Measurements from ENCODE around the gene HCAR3.
"Not testable (repeated sequence)": the region's sequence is repeated elsewhere in the genome, so short reads cannot be mapped to it uniquely, and the experiment has no call there.

HCAR3 gene

DNA sequence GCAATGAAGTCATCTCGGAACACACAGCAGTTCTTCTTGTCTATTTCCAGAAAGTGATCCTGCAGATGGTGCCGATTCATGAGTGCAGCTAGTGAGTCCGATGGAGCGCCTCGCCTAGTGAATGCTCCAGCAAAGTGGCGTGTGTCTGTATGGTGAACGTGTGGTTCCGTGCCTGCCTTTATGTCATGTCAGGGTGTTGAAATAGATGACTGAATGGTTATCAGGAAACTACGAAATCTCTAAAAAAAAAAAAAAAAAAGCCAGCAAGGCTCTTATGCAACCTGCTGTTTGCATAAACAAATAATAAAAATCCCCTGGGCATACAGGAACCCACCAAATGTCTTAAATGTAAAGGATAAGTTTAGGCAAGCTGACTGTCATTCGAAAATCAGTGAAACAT, at the start of gene HCAR3:
Gene HCAR3, minus strand, starts transcription at position 154 of the 400 bp plus-strand sequence. Its CDS starts 74 bp downstream, at position 80.
- H3K36me3 Mint-ChIP-seq; H3K4me3 Mint-ChIP-seq; H3K27ac Mint-ChIP-seq; ATAC-seq (replicated peaks); H3K27me3 Mint-ChIP-seq; H3K9me3 Mint-ChIP-seq; DNase-seq: not testable (repeated sequence)
- peaks cover 10 to 17% of the 10 kb centered on the region in 2 donors for H3K4me1 Mint-ChIP-seq

DNA sequence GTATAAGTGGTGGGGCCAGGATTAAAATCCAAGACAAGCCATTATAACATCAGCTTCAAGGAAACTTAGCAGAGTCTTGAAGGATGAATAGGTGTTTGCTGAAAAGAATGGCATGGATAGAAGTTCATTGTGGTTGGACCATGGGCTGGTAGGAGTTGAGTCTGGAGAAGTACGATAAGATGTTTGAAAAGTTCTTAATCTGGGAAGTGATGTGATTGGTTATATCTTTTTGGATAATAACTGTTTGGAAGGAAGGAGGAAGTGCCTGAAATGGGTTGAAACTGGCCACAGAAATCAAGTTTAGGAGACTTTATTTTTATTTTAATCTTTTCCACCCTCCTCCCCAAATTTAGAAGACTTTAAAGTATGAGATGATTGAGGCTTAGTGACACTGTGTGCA, 41.0 kb upstream of the HCAR3 start:
- Mint-ChIP-seq H3K36me3 (peaks cover 41 to 48% of the 10 kb centered on the region in 2 donors), H3K27ac (no peak overlapping the region), H3K4me1 (peaks cover 27 to 49% of the 10 kb centered on the region in 2 donors), H3K27me3 (no peaks in the 10 kb centered on the region), H3K9me3 (no peaks in the 10 kb centered on the region), H3K4me3 (no peak overlapping the region)
- DNase-seq (no peak), ATAC-seq (replicated peaks) (no peak)

DNA sequence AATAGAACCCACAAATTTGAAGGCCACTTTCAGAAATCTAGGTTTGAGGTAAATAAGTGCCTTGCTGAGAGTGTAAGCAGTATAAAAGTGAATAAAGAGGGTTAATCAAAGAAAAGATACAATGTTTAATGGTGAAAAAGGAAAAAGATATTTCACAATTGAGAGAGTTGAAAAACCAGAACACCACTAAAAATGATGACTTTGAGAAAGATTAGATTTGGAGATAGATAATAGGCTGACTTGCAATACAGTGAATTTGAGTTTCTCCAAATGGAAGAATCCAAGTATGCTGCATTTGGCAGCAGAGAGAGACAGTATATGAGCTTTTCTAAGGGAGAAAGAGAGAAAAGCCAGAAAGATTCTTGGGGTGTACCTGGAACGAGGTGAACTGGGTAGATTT, 38.2 kb upstream of the HCAR3 start:
- ATAC-seq (replicated peaks): no peak

DNA sequence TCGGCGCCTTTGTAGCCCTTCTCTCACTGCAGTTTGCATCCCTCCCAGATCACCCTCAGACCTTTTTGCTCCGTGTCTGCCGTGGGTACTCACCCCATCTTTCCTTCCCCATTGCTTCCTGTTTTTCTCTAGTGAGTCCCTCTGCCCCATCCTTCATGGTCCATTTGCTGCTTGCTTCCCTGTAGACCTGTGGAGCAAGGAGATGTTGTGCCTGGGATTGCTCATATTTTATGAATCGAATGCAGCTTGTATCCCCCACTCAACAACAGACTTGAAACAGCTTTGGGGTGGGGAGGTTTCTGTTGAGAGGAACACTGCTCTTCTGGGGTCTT, 36.7 kb upstream of the HCAR3 start:
- no peaks in the 10 kb centered on the region for H3K27me3 Mint-ChIP-seq
- H3K27ac Mint-ChIP-seq: peak overlapping the region; percentile 98
- peak overlapping the region; percentile 93 to 99 for H3K4me3 Mint-ChIP-seq
- DNase-seq (no peak), ATAC-seq (replicated peaks) (peak; percentile 6 to 17)
- peaks cover 35 to 44% of the 10 kb centered on the region in 2 donors for H3K36me3 Mint-ChIP-seq
- no peaks in the 10 kb centered on the region for H3K9me3 Mint-ChIP-seq
- H3K4me1 Mint-ChIP-seq: peaks cover 39 to 63% of the 10 kb centered on the region in 2 donors

More for the DNA sequence above, 38.2 kb upstream of the HCAR3 start:
- Mint-ChIP-seq H3K4me1 (peaks cover 39 to 63% of the 10 kb centered on the region in 2 donors), H3K27ac (peak overlapping the region; percentile 76), H3K9me3 (no peaks in the 10 kb centered on the region), H3K4me3 (no peak overlapping the region), H3K27me3 (no peaks in the 10 kb centered on the region), H3K36me3 (peaks cover 41 to 44% of the 10 kb centered on the region in 2 donors)
- DNase-seq: no peak

DNA sequence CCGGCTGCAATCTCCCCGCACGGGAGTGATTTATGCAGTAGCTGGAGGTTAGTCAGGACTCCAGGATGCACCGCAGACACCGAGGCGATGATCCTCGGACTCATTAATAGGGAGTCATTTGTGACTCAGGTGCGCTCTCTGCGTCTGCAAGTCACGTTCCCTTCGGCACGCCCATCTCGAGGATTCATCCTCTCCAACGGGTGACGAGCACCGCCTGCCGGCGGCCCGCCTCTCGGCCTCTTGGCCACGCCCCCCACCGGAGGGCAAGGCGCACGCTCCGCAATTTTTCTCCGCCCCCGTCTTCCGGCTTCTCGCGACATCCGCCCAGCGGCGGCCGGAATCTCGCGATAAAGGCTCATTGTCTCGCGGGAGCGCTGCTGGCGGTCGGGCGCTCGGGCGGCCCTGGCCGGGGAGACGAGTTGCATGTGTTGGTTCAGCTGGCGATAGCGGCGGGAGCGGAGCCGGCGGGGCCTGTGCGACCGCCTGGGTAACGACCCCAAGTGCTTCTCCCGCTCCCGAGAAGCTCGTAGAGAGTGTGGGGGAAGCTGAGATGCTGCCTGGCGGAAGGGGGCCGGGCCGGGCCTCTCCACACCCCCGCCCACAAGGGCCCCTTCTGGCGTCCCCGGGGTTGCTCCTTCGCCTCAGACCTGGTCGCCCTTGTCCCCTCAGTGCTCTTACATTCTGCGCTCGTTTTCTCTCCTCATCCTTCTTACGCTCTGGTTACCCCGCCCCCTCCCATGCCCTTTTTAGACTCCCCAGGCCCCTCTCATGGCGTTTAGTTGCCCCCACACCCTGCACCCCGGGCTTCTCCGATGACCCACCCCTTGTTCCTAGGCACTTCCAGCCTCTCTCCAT, 36.1 kb upstream of the HCAR3 start, which contains the start of gene DENR:
Gene DENR, plus strand, starts transcription at position 361 of the 855 bp plus-strand sequence. CDS start 878 bp downstream, outside the sequence.
- Mint-ChIP-seq H3K4me1 (peaks cover 39 to 59% of the 10 kb centered on the region in 2 donors), H3K27me3 (no peaks in the 10 kb centered on the region), H3K27ac (peak within 1 kb of the TSS; percentile 98), H3K9me3 (no peaks in the 10 kb centered on the region), H3K36me3 (peaks cover 29 to 42% of the 10 kb centered on the region in 2 donors), H3K4me3 (peak within 1 kb of the TSS; percentile 93 to 99)
- peak; percentile 89 to 96 for ATAC-seq (replicated peaks)
- DNase-seq: peak; percentile 99

DNA sequence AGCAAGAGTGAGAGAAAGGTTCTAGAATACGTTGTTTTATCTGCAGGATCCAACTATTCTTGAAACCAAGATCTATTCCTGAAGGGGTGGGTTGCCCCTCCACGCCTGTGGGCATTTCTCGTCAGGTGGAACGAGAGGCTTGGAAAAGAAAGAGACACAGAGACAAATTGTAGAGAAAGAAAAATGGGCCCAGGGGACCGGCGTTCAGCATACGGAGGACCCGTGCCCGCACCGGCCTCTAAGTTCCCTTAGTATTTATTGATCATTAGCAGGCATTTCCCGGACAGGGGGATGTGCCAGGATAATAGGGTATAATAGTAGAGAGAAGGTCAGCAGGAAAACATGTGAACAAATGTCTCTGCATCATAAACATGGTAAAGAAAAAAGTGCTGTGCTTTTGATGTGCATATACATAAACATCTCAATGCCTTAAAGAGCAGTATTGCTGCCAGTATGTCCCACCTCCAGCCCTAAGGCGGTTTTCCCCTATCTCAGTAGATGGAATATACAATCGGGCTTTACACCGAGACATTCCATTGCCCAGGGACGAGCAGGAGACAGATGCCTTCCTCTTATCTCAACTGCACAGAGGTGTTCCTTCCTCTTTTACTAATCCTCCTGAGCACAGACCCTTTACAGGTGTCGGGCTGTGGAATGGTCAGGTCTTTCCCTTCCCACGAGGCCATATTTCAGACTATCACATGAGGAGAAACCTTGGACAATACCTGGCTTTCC, 34.3 kb upstream of the HCAR3 start:
- not testable (repeated sequence) for DNase-seq; H3K9me3 Mint-ChIP-seq; ATAC-seq (replicated peaks); H3K27me3 Mint-ChIP-seq; H3K27ac Mint-ChIP-seq; H3K4me3 Mint-ChIP-seq
- peaks cover 29 to 46% of the 10 kb centered on the region in 2 donors for H3K4me1 Mint-ChIP-seq
- peaks cover 18 to 24% of the 10 kb centered on the region in 2 donors for H3K36me3 Mint-ChIP-seq

DNA sequence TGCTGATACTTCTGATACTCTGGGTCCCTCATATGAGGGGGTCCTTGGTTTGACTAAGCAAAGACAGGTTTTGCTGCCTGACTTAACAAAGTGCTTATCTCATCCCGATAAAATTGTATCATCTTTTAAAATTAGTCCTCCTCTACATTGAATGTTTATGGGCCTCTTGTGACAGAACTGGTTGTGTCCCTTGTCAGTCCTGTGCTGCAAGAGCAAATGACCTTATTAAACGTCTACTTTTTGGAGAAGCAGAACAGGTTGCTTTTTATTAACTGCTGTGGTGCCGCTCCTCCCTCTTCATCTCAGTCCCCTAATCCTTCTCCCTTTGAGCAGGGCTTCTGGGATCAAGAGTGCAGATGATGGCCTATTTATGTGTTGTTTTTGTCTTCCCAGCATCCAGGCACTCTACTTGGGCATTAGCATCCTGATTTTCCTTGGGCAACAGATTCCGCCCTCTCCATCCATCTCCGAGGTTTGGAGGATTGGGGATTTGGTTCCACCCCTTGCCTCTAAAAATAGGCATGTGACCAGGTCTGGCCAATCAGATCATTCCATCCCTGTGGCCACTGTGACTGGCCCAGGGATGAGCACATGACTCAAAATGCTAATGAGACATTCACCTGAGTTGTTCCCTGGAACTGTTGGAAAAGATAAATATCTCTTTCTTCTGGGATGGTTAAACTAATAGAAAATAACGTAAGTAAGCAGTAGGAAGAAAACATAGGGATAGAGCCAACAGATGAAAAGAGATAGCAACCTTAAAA, 33.1 kb upstream of the HCAR3 start:
- Mint-ChIP-seq H3K4me3 (no peak overlapping the region), H3K4me1 (peaks cover 26 to 38% of the 10 kb centered on the region in 2 donors), H3K9me3 (no peaks in the 10 kb centered on the region), H3K27ac (no peak overlapping the region), H3K27me3 (no peaks in the 10 kb centered on the region), H3K36me3 (peaks cover 10 to 16% of the 10 kb centered on the region in 2 donors)
- ATAC-seq (replicated peaks) (no peak), DNase-seq (no peak)

DNA sequence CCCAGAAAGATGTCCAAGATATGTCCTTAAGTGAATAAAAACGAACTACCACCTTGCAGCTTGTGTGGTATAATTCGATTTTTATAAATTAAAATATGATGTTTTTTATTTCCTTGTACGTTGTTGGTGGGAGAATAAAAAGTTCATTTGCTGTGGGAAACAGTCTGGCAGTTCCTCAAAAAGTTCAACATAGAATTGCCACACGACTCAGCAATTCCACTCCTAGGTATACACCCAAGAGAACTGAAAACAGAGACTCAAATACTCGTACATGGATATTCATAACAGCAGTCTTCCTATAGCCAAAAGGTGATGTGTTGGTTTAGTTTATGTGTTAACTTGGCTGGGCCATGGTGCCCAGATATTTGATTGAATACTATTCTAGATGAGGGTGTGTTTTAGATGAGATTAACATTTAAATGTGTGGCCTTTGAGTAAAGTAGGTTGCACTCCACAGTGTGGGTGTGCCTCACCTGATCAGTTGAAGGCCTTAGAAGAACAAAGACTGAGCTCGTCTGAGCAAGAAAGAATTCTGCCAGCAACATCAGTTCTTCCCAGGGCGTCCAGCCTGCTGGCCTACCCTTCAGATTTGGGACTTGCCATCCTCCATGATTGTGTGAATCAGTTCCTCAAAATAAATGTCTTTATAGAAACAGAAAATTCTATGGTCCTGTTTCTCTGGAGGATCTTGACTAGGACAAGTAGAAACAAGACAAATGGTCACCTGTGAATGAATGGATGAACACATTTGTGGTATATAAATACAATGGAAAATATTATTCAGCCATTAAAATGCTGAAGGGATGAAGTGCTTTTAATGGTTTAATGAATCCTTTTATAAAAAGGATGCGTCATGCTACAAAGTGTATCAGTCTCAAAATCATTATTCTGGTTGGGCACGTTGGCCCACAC, 30.9 kb upstream of the HCAR3 start:
- H3K27ac Mint-ChIP-seq: no peak overlapping the region
- no peaks in the 10 kb centered on the region for H3K9me3 Mint-ChIP-seq

DNA sequence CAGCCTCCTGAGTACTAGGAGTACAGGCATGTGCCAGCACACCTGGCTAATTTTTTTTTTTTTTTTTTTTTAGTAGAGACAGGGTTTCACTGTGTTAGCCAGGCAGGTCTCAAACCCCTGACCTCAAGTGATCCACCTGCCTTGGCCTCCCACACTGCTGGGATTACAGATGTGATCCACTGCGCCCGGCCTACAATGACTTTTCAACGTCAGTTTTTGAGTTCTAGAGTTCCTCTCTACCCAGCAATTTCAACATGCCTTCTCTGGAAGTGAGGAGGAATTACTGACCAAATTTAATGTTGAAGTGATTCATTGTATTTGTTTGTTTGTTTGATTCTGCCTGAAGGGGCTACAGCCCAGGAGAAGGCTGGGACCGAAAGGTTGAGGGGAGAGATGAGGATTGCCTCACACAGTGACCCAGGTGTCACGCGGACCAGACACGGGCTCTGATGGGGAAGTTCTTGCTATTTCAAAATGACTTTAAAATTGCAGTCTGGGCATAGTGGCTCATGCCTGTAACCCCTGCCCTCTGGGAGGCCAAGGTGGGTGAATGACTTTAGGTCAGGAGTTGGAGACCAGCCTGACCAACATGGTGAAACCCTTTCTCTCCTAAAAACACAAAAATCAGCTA, 27.4 kb upstream of the HCAR3 start:
- Mint-ChIP-seq H3K27ac (no peak overlapping the region), H3K36me3 (no peaks in the 10 kb centered on the region), H3K27me3 (no peaks in the 10 kb centered on the region), H3K9me3 (no peaks in the 10 kb centered on the region), H3K4me3 (no peak overlapping the region), H3K4me1 (peaks cover 2 to 5% of the 10 kb centered on the region in 2 donors)
- ATAC-seq (replicated peaks) (no peak), DNase-seq (no peak)

More for the DNA sequence above, 30.9 kb upstream of the HCAR3 start:
- H3K4me3 Mint-ChIP-seq: no peak overlapping the region
- DNase-seq: no peak
- H3K27me3 Mint-ChIP-seq: no peaks in the 10 kb centered on the region
- ATAC-seq (replicated peaks): peak; percentile 33 to 36
- no peaks in the 10 kb centered on the region for H3K36me3 Mint-ChIP-seq
- peaks cover 14 to 19% of the 10 kb centered on the region in 2 donors for H3K4me1 Mint-ChIP-seq

DNA sequence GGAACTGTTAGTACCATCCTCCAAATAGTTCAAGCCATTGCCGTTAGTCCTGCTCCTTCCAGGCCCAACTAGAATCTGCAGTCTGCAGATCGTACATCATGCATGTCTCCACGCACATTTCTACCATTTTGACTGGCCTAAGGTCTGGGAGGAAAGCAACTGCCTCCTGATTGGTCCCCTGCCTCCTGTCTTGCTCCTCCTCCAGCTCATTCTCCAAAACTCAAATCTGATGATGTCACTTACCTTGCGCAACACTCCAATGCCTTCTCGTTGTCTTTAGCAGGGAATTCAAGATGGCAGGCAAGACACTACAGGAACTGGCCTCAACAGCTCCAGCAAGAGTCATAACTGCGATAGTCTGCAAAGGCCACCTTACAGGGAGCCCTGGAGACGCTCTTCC, 23.7 kb upstream of the HCAR3 start:
- no peak overlapping the region for H3K4me3 Mint-ChIP-seq
- no peaks in the 10 kb centered on the region for H3K27me3 Mint-ChIP-seq
- DNase-seq (no peak), ATAC-seq (replicated peaks) (no peak)
- H3K4me1 Mint-ChIP-seq: no peaks in the 10 kb centered on the region
- H3K27ac Mint-ChIP-seq: no peak overlapping the region
- no peaks in the 10 kb centered on the region for H3K36me3 Mint-ChIP-seq
- H3K9me3 Mint-ChIP-seq: peaks cover 0 to 2% of the 10 kb centered on the region in 2 donors

DNA sequence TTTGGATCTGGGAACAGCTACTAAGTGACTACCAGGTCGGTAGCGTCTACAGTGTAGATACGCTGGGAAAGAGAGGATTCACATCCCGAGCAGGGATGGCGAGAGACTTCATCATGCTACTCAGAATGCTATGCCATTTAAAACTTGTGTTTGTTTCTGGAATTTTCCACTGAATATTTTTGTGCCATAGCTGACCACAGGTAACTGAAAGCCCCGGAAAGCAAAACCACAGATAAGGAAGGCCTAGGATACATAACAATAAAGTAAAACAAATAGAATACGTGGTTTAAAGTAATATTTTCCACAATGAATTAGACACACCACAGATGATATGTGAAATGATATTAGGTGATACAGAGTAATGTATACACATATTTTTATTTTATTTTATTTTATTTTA, 22.0 kb upstream of the HCAR3 start:
- Mint-ChIP-seq H3K27me3 (no peaks in the 10 kb centered on the region), H3K4me3 (no peak overlapping the region)

DNA sequence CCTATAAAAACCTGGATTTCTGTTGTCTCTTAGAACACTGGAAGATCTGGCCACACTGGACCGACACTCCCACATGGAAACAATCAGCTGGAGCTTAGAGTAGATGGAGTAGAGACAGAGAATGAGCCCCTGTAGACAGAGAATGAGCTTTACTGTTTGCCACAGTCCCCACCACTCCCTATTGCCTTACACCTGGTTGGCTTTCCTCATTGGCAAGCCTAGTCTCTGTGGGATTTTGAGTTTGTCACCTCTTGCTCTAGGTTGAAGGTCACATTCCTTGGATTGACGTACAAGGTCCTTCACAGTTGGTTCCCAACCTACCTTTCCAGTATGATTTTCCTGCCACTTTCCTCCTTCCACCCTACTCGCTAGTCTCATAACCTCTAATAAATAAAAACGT, 16.0 kb upstream of the HCAR3 start:
- DNase-seq (no peak), ATAC-seq (replicated peaks) (no peak)
- peaks cover 28 to 32% of the 10 kb centered on the region in 2 donors for H3K4me1 Mint-ChIP-seq
- H3K27me3 Mint-ChIP-seq: no peaks in the 10 kb centered on the region
- peak overlapping the region in 1 of 2 donors; percentile 1 for H3K4me3 Mint-ChIP-seq
- H3K9me3 Mint-ChIP-seq: peaks cover 2 to 5% of the 10 kb centered on the region in 2 donors
- H3K36me3 Mint-ChIP-seq: peaks cover 0 to 3% of the 10 kb centered on the region in 2 donors
- peak overlapping the region; percentile 85 for H3K27ac Mint-ChIP-seq

More for the DNA sequence above, 22.0 kb upstream of the HCAR3 start:
- ATAC-seq (replicated peaks) (no peak), DNase-seq (no peak)
- H3K27ac Mint-ChIP-seq: no peak overlapping the region
- H3K4me1 Mint-ChIP-seq: peaks cover 7 to 9% of the 10 kb centered on the region in 2 donors
- H3K36me3 Mint-ChIP-seq: no peaks in the 10 kb centered on the region
- peaks cover 0 to 2% of the 10 kb centered on the region in 2 donors for H3K9me3 Mint-ChIP-seq

DNA sequence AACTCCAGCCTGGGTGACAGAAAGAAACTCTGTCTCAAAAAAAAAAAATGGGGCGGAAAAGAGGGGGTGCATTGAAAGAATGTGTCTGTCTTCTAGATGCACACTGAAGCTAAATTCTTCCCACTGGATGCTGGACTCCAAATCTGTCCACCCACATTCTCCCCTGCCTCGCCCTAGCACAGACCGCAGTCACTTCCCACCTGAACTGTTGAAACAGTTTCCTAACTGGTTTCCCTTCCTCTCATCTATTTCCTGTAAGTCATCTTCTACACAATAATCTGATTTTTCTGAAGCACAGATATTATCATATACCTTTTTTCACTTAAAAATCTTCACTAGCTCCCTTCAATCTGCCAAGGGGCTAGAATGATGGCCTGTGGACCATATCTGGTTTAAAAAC, 15.6 kb upstream of the HCAR3 start:
- Mint-ChIP-seq H3K36me3 (peaks cover 0 to 3% of the 10 kb centered on the region in 2 donors), H3K4me1 (peaks cover 28 to 32% of the 10 kb centered on the region in 2 donors), H3K9me3 (peaks cover 2 to 5% of the 10 kb centered on the region in 2 donors), H3K27me3 (no peaks in the 10 kb centered on the region), H3K27ac (peak overlapping the region; percentile 65), H3K4me3 (no peak overlapping the region)
- ATAC-seq (replicated peaks) (peak; percentile 41 to 47), DNase-seq (no peak)

Data from stimulated activated naive B cell treated with anti-CD40 and anti-IgM and Interleukin-4, amounts not matched to agents 10 μg/mL and 1 μg/mL and 100 μg/mL, for 72 hours (primary cell).